H1 (cell line): ENCODE measurements around the gene PIP5K1B. TPM values are rescaled to one million over a fixed set of nuclear protein-coding genes. Genes with fewer than 3 reads are reported as not detected.

Experiments used
- CTCF ChIA-PET: fragments of 300-600 bp; sonication (Branson Sonifier 250); formaldehyde crosslinking; loops from one replicate; lab custom pipeline; 2021; ENCODE audit not compliant: partially characterized antibody; lab: Charles Lee
- POLR2A ChIA-PET: fragments of 300-600 bp; sonication (Branson Sonifier 250); formaldehyde crosslinking; loops from one replicate; lab custom pipeline; 2021; ENCODE audit warnings: inconsistent platforms; ENCODE audit not compliant: partially characterized antibody; lab: Charles Lee
- DNase-seq, 2 experiments: peaks; one replicate each; pipeline versions ENCODE4 v3.0.0 to v3.0.0-alpha.2; 2010 to 2022; ENCODE audit warnings: low spot score in 2 of 2, low read depth in 1 of 2, mixed read lengths in 1 of 2
- FAIRE-seq: peaks from 2 replicates; lab custom pipeline; 2011; peaks lifted over from hg19 to GRCh38; lab: Jason Lieb, UNC
- H2AFZ ChIP-seq: 2 replicates; pipeline ENCODE4 v1.8.1; 2012; ENCODE audit warnings: low read length, inconsistent platforms
- H2AK5ac ChIP-seq: 2 replicates; pipeline ENCODE4 v1.6.1; 2013; ENCODE audit warnings: low read depth, low read length
- H2BK120ac ChIP-seq: replicated peaks from 2 replicates; pipeline ENCODE3; 2013; ENCODE audit warnings: low read depth, low read length, inconsistent platforms
- H2BK12ac ChIP-seq: 2 replicates; pipeline ENCODE4 v1.6.1; 2013; ENCODE audit warnings: low read depth, low read length
- H2BK15ac ChIP-seq: 2 replicates; pipeline ENCODE4 v1.6.1; 2013; ENCODE audit warnings: low read length
- H2BK20ac ChIP-seq: 2 replicates; pipeline ENCODE4 v1.6.1; 2013; ENCODE audit warnings: low read length
- H2BK5ac ChIP-seq: 2 replicates; pipeline ENCODE4 v1.6.1; 2013; ENCODE audit warnings: low read depth, low read length
- H3K14ac ChIP-seq: 2 replicates; pipeline ENCODE4 v1.6.1; 2013; ENCODE audit warnings: inconsistent platforms; ENCODE audit not compliant: insufficient read length
- H3K18ac ChIP-seq: 2 replicates; pipeline ENCODE4 v1.6.1; 2013; ENCODE audit warnings: low read length; ENCODE audit errors: extremely low read depth
- H3K23ac ChIP-seq: 2 replicates; pipeline ENCODE4 v1.6.1; 2013; ENCODE audit warnings: inconsistent platforms; ENCODE audit not compliant: insufficient read length
- H3K23me2 ChIP-seq: 2 replicates; pipeline ENCODE4 v1.6.1; 2013; ENCODE audit warnings: low read depth, low read length
- H3K27ac ChIP-seq: 2 replicates; pipeline ENCODE4 v1.6.1; 2011; ENCODE audit warnings: low read depth, low read length, inconsistent platforms
- H3K27me3 ChIP-seq, 4 experiments: replicated peaks in 1 of 4; 1 replicate in 1 of 4; 2 replicates in 3 of 4; pipeline versions ENCODE4 v1.6.1 to v1.8.1; 2011 to 2013; ENCODE audit warnings: low read length in 3 of 4, mild to moderate bottlenecking in 3 of 4, inconsistent platforms in 2 of 4, mixed read lengths in 2 of 4, moderate library complexity in 1 of 4; ENCODE audit not compliant: control insufficient read depth in 3 of 4, insufficient read depth in 3 of 4; ENCODE audit errors: extremely low read depth in 1 of 4
- H3K36me3 ChIP-seq, 4 experiments: 2 replicates each; pipeline versions ENCODE4 v1.6.1 to v1.8.1; 2011 to 2013; ENCODE audit warnings: mild to moderate bottlenecking in 4 of 4, low read length in 3 of 4, moderate library complexity in 2 of 4, control low read depth in 1 of 4, inconsistent platforms in 1 of 4; ENCODE audit not compliant: insufficient read depth in 4 of 4, control insufficient read depth in 2 of 4
- H3K4ac ChIP-seq: replicated peaks from 2 replicates; pipeline ENCODE3; 2013; ENCODE audit warnings: low read length, low read depth, mixed read lengths, inconsistent platforms; ENCODE audit not compliant: insufficient read length
- H3K4me1 ChIP-seq, 4 experiments: replicated peaks in 1 of 4; 1 replicate in 1 of 4; 2 replicates in 3 of 4; pipeline versions ENCODE4 v1.6.1 to v1.8.1; 2011 to 2013; ENCODE audit warnings: low read length in 3 of 4, inconsistent platforms in 2 of 4, mixed read lengths in 1 of 4; ENCODE audit not compliant: insufficient read depth in 4 of 4, control insufficient read depth in 3 of 4
- H3K4me2 ChIP-seq, 2 experiments: 2 replicates each; pipeline versions ENCODE4 v1.6.1 to v1.8.1; 2011 to 2013; ENCODE audit warnings: low read depth in 2 of 2, low read length in 2 of 2, control low read depth in 1 of 2, inconsistent platforms in 1 of 2, mild to moderate bottlenecking in 1 of 2; ENCODE audit not compliant: insufficient read depth in 1 of 2
- H3K4me3 ChIP-seq, 4 experiments: fragments of 200-600, 300-600 bp in 1 of 4; sonication (generic), shearing (Covaris generic), sonication (Bioruptor Twin) in 1 of 4; 2 replicates each; pipeline versions ENCODE4 v1.5.1 to v1.8.1; 2011 to 2016; ENCODE audit warnings: low read length in 4 of 4, low read depth in 3 of 4, control low read depth in 2 of 4, inconsistent platforms in 2 of 4, mild to moderate bottlenecking in 2 of 4, mixed read lengths in 1 of 4, moderate library complexity in 1 of 4; ENCODE audit not compliant: insufficient read depth in 2 of 4; ENCODE audit errors: extremely low read depth in 1 of 4
- H3K56ac ChIP-seq: replicated peaks from 2 replicates; pipeline ENCODE3; 2013; ENCODE audit warnings: low read depth, mild to moderate bottlenecking, mixed read lengths, low read length, inconsistent platforms; ENCODE audit not compliant: insufficient read length
- H3K79me1 ChIP-seq: 2 replicates; pipeline ENCODE4 v1.6.1; 2013; ENCODE audit warnings: low read depth, low read length, control low read depth
- H3K79me2 ChIP-seq, 2 experiments: 2 replicates each; pipeline versions ENCODE4 v1.6.1 to v1.8.1; 2012 to 2013; ENCODE audit warnings: low read length in 2 of 2, mild to moderate bottlenecking in 2 of 2, inconsistent platforms in 1 of 2; ENCODE audit not compliant: insufficient read depth in 2 of 2, control insufficient read depth in 1 of 2
- H3K9ac ChIP-seq, 4 experiments: replicated peaks in 1 of 4; 1 replicate in 1 of 4; 2 replicates in 3 of 4; pipeline versions ENCODE4 v1.6.1 to v1.8.1; 2011 to 2013; ENCODE audit warnings: low read depth in 3 of 4, low read length in 3 of 4, control low read depth in 2 of 4, mild to moderate bottlenecking in 2 of 4, moderate library complexity in 2 of 4, inconsistent platforms in 1 of 4; ENCODE audit errors: extremely low read depth in 1 of 4
- H3K9me3 ChIP-seq, 2 experiments: 2 replicates each; pipeline versions ENCODE4 v1.6.1 to v1.8.1; 2012 to 2013; ENCODE audit warnings: mild to moderate bottlenecking in 2 of 2, moderate library complexity in 2 of 2, control low read depth in 1 of 2, inconsistent platforms in 1 of 2, low read depth in 1 of 2, low read length in 1 of 2, mixed read lengths in 1 of 2; ENCODE audit not compliant: insufficient read depth in 2 of 2
- H4K20me1 ChIP-seq, 2 experiments: replicated peaks in 1 of 2; 2 replicates each; pipeline versions ENCODE3 to v1.8.1; 2011 to 2013; ENCODE audit warnings: inconsistent platforms in 2 of 2, low read length in 2 of 2, mild to moderate bottlenecking in 1 of 2; ENCODE audit not compliant: insufficient read depth in 2 of 2, control insufficient read depth in 1 of 2
- H4K5ac ChIP-seq: 2 replicates; pipeline ENCODE4 v1.6.1; 2013; ENCODE audit warnings: low read length, low read depth, mixed read lengths, inconsistent platforms; ENCODE audit not compliant: insufficient read length
- H4K8ac ChIP-seq: 2 replicates; pipeline ENCODE4 v1.8.0; 2013; ENCODE audit warnings: mild to moderate bottlenecking, moderate library complexity, low read length, inconsistent platforms; ENCODE audit not compliant: insufficient read depth; ENCODE audit errors: extremely low read depth
- H4K91ac ChIP-seq: replicated peaks from 2 replicates; pipeline ENCODE3; 2013; ENCODE audit warnings: low read length, mixed read lengths, inconsistent platforms; ENCODE audit not compliant: insufficient read length
- BACH1 ChIP-seq: IDR thresholded peaks from 2 replicates; pipeline ENCODE4 v1.6.1; 2012; ENCODE audit warnings: low read length, improper control_type of control experiment
- CEBPB ChIP-seq: IDR thresholded peaks from 2 replicates; pipeline ENCODE4 v1.6.1; 2012; ENCODE audit warnings: low read depth, low read length
- NRF1 ChIP-seq: IDR thresholded peaks from 2 replicates; pipeline ENCODE4 v1.6.1; 2011; ENCODE audit warnings: mild to moderate bottlenecking, low read depth, low read length, improper control_type of control experiment
- RAD21 ChIP-seq, 2 experiments: IDR thresholded peaks in 1 of 2; conservative IDR thresholded peaks in 1 of 2; 2 replicates each; pipeline ENCODE4 v1.6.1; 2011; ENCODE audit warnings: low read depth in 2 of 2, low read length in 2 of 2, improper control_type of control experiment in 1 of 2, inconsistent platforms in 1 of 2, mild to moderate bottlenecking in 1 of 2, moderate library complexity in 1 of 2
- YY1 ChIP-seq: IDR thresholded peaks from 2 replicates; pipeline ENCODE4 v1.6.1; 2011; ENCODE audit warnings: low read depth, mild to moderate bottlenecking, low read length
- WGBS, 2 experiments: shearing (Covaris generic) in 1 of 2; methylation state at CpG; one replicate each; pipeline versions ENCODE4 v1.1.6 to v1.1.7; 2013 to 2015; ENCODE audit warnings: low lambda C conversion rate in 2 of 2, mixed read lengths in 2 of 2, inconsistent platforms in 1 of 2, low coverage in 1 of 2, missing lambda C conversion rate in 1 of 2; ENCODE audit not compliant: insufficient replicate concordance in 2 of 2, insufficient coverage in 1 of 2, insufficient read length in 1 of 2; ENCODE audit errors: extremely low coverage in 1 of 2, missing lambda C conversion rate in 1 of 2; 5-methylcytosine and 5-hydroxymethylcytosine counted together
- polyA plus RNA-seq, 7 experiments: library from polyadenylated mRNA; depleted of rRNA in 3 of 7; stranded (reverse) in 5 of 7; unstranded in 2 of 7; fragments of >200 nt in 5 of 7; fragments of 200-250 nt in 2 of 7; gene quantifications; 1 replicate in 5 of 7; 2 replicates in 1 of 7; 4 replicates in 1 of 7; pipeline versions ENCODE4 v1.2.1 to v1.2.3, GENCODE V29; 2011 to 2013; ENCODE audit warnings: missing spikeins in 2 of 7, mixed read lengths in 2 of 7
- total RNA-seq: library from RNA; stranded (reverse); fragmentation: NEBNext Ultra II Directional; extraction: Animal tissue kit (Norgen Biotek cat#: 25700); gene quantifications from 2 replicates; pipeline ENCODE4 v1.2.1, GENCODE V29; 2021
- TF ChIP-seq, protein P1 (sequence below): IDR thresholded peaks from 2 replicates; pipeline ENCODE4 v1.6.1; 2012; ENCODE audit warnings: inconsistent platforms
- TF ChIP-seq, protein P2 (sequence below), 3 experiments: IDR thresholded peaks; 1 replicate in 2 of 3; 2 replicates in 1 of 3; pipeline versions ENCODE4 v1.5.1 to v1.6.1; 2011; ENCODE audit warnings: low read length in 3 of 3, mild to moderate bottlenecking in 3 of 3, inconsistent platforms in 2 of 3, low read depth in 1 of 3, moderate library complexity in 1 of 3; ENCODE audit not compliant: insufficient read depth in 1 of 3; ENCODE audit errors: control extremely low read depth in 1 of 3

Gene PIP5K1B
- total and polyA plus RNA-seq, 2 of the 8 experiments (the other 6 are each of a cell fraction or from before 2014, with no cell fraction given) = 4.7 to 7.7 TPM

DNA sequence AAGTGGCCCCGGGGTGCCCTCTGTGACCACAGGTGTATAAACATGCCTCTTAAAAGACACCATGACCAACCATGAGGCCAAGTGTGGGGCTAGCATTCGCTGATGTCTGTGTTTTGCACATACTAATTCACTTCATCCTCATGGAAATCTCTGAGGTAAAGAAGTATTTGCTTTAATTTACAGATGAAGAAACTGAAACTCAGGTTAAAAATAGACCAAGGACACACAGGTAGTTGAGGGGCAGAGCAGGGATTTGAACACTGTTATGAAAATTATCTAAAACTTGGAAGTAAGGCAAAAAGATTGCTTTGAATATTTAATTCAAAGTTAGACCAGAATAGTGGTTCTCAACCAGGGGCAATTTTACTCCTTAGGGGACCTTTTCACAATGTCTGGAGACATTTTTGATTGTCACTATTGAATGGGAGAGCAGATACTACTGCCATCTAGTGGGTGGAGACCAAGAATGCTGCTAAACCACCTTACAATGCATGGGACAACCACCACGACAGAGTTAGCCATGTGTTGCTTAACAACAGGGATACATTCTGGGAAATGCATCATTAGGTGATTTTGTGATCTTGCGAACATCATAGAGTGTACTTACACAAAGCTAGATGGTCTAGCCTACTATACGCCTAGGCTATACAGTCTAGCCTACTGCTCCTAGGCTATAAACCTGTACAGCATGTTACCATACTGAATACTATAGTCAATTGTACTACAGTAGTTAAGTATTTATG lies 322.5 kb downstream of the PIP5K1B start:
- Histone ChIP-seq H3K79me2 (no peaks in the 10 kb centered on the region), H3K9me3 (peaks cover 4 to 5% of the 10 kb centered on the region in 2 experiments; a peak in 2 of 4 replicates), H3K4me1 (peaks cover 0 to 5% (median 0%) of the 10 kb centered on the region in 4 experiments; a peak in 1 of 7 replicates), H3K56ac (no peak overlapping the region), H3K4me2 (no peak overlapping the region), H2BK15ac (no peak overlapping the region), H2BK120ac (no peak overlapping the region), H4K20me1 (no peaks in the 10 kb centered on the region), H2BK20ac (no peak overlapping the region), H3K23ac (no peak overlapping the region), H2BK5ac (no peak overlapping the region), H3K27ac (no peak overlapping the region), H3K36me3 (no peaks in the 10 kb centered on the region), H2BK12ac (no peak overlapping the region; the same call in 1 of the 2 replicates), H3K27me3 (no peaks in the 10 kb centered on the region), H3K14ac (no peak overlapping the region), H3K18ac (no peak overlapping the region), H3K4ac (no peak overlapping the region), H4K91ac (no peak overlapping the region), H3K23me2 (no peaks in the 10 kb centered on the region), H3K4me3 (no peak overlapping the region), H4K5ac (no peak overlapping the region), H2AK5ac (no peak overlapping the region), H4K8ac (no peak overlapping the region), H2AFZ (peak overlapping the region; percentile 93; the same call in 1 of the 2 replicates), H3K79me1 (no peaks in the 10 kb centered on the region), H3K9ac (no peak overlapping the region)
- 52% methylated on average over 5 of the region's 5 CpGs; no CpG with 5 or more reads in 1 of the 2 experiments for WGBS, 2 experiments
- ChIA-PET POLR2A (no interaction called here), CTCF (interaction anchor here (0.6 to 3.3 kb wide), 11 partner anchors 15 to 446 kb away, joined by 3 to 15 read pairs (median 6); no protein-coding TSS in a partner anchor)
- TF ChIP-seq RAD21 (IDR thresholded peaks at IDR 0.05 in 1 of 2, conservative IDR thresholded peaks at IDR 0.05 in 1 of 2; ENCODE audit: low read depth in 2 of 2, low read length in 2 of 2) (peak; percentile 84 to 91), BACH1 (no peak), YY1 (peak; percentile 51; the same call in 1 of the 2 replicates), CEBPB (peak; percentile 79), NRF1 (no peak)
- TF ChIP-seq, protein P1, sequence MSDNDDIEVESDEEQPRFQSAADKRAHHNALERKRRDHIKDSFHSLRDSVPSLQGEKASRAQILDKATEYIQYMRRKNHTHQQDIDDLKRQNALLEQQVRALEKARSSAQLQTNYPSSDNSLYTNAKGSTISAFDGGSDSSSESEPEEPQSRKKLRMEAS = 0 out of 2 replicates have a peak, but pooled peaks have one; percentile 27
- TF ChIP-seq, protein P2, sequence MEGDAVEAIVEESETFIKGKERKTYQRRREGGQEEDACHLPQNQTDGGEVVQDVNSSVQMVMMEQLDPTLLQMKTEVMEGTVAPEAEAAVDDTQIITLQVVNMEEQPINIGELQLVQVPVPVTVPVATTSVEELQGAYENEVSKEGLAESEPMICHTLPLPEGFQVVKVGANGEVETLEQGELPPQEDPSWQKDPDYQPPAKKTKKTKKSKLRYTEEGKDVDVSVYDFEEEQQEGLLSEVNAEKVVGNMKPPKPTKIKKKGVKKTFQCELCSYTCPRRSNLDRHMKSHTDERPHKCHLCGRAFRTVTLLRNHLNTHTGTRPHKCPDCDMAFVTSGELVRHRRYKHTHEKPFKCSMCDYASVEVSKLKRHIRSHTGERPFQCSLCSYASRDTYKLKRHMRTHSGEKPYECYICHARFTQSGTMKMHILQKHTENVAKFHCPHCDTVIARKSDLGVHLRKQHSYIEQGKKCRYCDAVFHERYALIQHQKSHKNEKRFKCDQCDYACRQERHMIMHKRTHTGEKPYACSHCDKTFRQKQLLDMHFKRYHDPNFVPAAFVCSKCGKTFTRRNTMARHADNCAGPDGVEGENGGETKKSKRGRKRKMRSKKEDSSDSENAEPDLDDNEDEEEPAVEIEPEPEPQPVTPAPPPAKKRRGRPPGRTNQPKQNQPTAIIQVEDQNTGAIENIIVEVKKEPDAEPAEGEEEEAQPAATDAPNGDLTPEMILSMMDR (IDR thresholded peaks at IDR 0.05; ENCODE audit: control extremely low read depth in 1 of 3, insufficient read depth in 1 of 3, low read depth in 1 of 3, low read length in 3 of 3) = peak; percentile 22 to 85 (median 73)
- DNase-seq (no peak), FAIRE-seq (peak; percentile 93)
